NCI-H1092 (cell line): ENCODE results near the gene PACS2.

Experiments used
- DNase-seq: peaks from one replicate; lab custom pipeline; 2025; lab: John Stamatoyannopoulos, UW

The PACS2 gene

DNA sequence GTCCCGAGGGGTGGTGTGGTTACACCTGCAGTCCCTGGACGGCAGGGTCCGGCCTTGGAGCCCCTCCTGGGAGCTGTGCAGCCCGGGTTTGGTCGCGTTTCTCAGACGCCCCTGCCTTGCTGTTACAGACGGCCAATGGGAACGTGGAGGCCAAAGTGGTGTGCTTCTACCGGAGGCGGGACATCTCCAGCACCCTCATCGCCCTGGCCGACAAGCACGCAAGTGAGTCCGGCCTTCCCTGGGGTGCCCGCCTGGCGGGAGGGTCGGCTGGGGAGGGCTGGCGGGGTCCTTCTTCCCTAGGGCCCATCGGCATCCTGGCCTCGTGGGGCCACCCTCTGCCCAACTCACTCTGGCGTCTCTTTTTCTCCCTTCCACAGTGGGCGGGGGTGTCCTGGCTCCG is 130.7 kb downstream of the PACS2 start:
- no peak for DNase-seq

GRCh38 chr14:105445901-105446845 is 131.6 kb downstream of the PACS2 start:
- no peak for DNase-seq

DNA sequence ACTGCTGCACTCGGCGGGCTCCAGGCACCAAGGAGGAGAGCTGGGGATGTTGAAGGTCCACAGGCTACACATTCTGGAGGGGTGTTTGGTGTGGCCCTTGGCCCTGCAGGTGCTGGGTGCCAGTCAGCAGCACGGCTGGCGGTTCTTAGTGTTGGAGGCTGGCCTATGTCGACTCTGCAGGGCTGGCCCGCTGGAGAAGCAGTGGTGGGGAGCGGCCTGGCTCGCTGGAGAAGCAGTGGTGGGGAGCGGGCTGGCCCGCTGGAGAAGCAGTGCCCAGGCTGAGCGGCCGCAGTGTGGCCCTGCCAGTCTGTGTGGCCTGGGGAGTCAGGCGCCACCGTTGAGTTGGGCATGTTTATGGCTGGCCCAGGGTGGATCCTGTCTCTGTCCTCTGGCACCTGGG is 132.4 kb downstream of the PACS2 start:
- DNase-seq: no peak
